ENCODE measurements around the gene IGSF23. TPM values are rescaled to one million over a fixed set of nuclear protein-coding genes. Genes with fewer than 3 reads are reported as not detected.
"Not testable (repeated sequence)": the region's sequence is repeated elsewhere in the genome, so short reads cannot be mapped to it uniquely, and the experiment has no call there.

Gene IGSF23
- total RNA-seq, 2 experiments from 2014 or later: not detected

DNA sequence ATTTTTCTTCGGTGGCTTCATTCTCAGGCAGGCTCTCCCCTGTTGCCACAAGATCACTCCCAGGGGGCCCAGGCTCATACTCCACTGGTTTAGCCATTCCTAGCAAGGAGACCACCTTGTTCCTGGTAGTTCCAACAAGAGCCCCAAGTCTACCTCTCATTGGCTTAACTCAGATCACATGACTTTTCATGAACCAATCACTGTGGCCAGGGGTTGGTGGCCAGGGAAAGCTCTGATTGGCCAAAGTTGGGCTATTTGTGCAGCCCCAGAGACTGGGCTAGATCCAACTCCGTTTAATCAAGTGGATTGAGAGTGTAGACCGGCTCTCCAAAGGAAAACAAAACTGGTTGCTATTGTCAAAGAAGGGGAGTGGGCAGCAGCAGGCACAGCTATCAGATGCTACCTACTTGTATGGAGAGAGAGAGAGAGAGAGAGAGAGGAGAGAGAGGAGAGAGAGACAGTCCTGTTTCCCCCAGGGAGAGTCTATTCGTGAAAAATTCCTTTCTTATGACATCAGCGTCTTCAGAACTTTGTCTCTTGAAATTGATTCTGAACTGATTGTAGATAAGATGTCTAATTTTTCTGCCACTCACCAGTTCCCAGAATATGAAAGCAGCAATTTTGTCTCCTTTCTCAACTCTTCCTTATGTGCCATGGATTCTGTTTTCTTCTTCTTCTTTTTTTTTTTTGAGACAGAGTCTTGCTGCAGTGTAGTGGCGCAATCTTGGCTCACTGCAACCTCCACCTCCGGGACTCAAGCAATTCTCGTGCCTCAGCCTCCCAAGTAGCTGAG, 63.9 kb downstream of the IGSF23 start:
- no peaks in the 10 kb centered on the region for H3K4me1 Mint-ChIP-seq
- CTCF ChIA-PET: no interaction called here
- H3K36me3 Mint-ChIP-seq: no peaks in the 10 kb centered on the region
- no peak overlapping the region for H3K27ac Mint-ChIP-seq
- no peaks in the 10 kb centered on the region for H3K9me3 Mint-ChIP-seq (ENCODE audit: low read depth)
- DNase-seq (no peak), ATAC-seq (no peak)
- H3K4me3 Mint-ChIP-seq: no peak overlapping the region
- peaks cover 2% of the 10 kb centered on the region for H3K27me3 Mint-ChIP-seq

DNA sequence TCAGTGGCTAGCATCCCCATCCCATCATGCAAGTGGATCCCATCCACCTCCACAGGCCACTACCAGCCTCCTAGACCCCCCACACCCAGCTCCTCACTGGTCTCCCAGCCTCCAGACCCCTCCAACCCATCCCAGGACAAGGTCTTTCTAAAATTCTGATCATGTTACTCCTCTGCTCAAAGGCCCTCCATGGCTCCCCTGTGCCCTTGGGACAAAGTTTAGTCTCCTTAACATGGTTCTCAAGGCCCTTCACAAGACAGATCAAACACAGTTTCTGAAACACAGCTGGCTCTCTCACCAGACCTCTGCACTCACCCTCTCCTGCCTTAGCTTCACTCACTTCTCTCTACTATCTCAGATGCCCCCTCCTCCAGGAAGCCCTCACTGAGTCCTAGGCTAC, 67.2 kb downstream of the IGSF23 start:
- H3K4me3 Mint-ChIP-seq: no peak overlapping the region
- no peaks in the 10 kb centered on the region for H3K9me3 Mint-ChIP-seq (ENCODE audit: low read depth)
- CTCF ChIA-PET: interaction anchor here (1.8 kb wide), 1 partner anchor 9 kb away, joined by 8 read pairs; no protein-coding TSS in a partner anchor

GRCh38 chr19:44681992-44682790, 68.8 kb downstream of the IGSF23 start:
- no peak overlapping the region for H3K4me3 Mint-ChIP-seq
- DNase-seq (no peak), ATAC-seq (no peak)
- H3K4me1 Mint-ChIP-seq: peaks cover 5% of the 10 kb centered on the region
- CTCF ChIA-PET: interaction anchor here (0.6 to 1.8 kb wide), 3 partner anchors 14 to 42 kb away, joined by 3 to 5 read pairs (median 4); no protein-coding TSS in a partner anchor
- H3K36me3 Mint-ChIP-seq: no peaks in the 10 kb centered on the region
- H3K9me3 Mint-ChIP-seq (ENCODE audit: low read depth): no peaks in the 10 kb centered on the region
- peaks cover 24% of the 10 kb centered on the region for H3K27me3 Mint-ChIP-seq
- no peak overlapping the region for H3K27ac Mint-ChIP-seq

More for the DNA sequence above, 67.2 kb downstream of the IGSF23 start:
- peaks cover 5% of the 10 kb centered on the region for H3K4me1 Mint-ChIP-seq
- ATAC-seq (no peak), DNase-seq (no peak)
- H3K27me3 Mint-ChIP-seq: peaks cover 17% of the 10 kb centered on the region
- H3K36me3 Mint-ChIP-seq: no peaks in the 10 kb centered on the region
- no peak overlapping the region for H3K27ac Mint-ChIP-seq

- peaks cover 5% of the 10 kb centered on the region for H3K4me1 Mint-ChIP-seq
- no peak for DNase-seq
- CTCF ChIA-PET: interaction anchor here (1.5 to 1.8 kb wide), 2 partner anchors 28 to 41 kb away, joined by 3 to 5 read pairs; no protein-coding TSS in a partner anchor
- no peak overlapping the region for H3K4me3 Mint-ChIP-seq
- peak overlapping the region; percentile 13 for H3K27ac Mint-ChIP-seq
- peaks cover 28% of the 10 kb centered on the region for H3K27me3 Mint-ChIP-seq
- H3K9me3 Mint-ChIP-seq (ENCODE audit: low read depth): no peaks in the 10 kb centered on the region
- no peaks in the 10 kb centered on the region for H3K36me3 Mint-ChIP-seq
- no peak for ATAC-seq
These were observed 69.4 kb downstream of the IGSF23 start for GRCh38 chr19:44682807-44683206.

DNA sequence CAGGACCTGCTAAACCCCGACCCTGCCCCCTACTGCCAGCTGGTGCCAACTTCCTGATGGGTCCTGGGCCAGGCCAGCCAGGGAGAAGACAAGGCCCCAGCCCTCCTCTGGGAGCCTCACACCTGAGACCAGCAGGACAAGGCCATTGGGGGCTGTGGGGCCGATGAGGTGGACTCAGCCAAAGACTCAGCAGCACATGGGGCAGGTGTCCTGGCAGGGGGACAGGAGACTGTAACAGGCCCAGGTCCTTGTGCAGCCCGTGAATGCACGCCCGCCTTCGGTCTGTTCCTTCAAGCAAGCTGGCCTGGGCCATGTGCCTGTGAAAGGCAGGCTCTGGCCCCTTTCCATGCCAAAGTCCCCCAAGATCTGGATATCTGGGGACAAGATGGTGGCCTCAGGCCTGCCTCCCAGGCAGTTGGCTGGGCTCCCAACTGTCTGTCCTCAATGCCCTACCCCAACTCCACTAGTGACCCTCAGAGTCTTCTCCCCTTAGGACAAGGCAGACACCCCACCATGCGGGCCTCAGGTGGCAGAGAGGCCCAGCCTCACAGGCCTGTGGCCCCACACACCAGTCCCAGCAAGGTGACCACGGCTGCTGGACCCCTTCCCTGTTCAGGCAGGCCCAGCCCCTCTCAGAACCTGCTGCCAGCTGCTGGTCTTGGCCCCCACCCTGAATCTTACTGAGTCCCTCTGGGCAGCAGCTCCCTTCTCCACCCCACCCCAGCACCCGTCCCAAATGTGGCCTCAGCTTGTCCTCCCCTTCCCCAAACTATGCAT, 70.3 kb downstream of the IGSF23 start:
- DNase-seq: no peak
- no peaks in the 10 kb centered on the region for H3K36me3 Mint-ChIP-seq
- no peaks in the 10 kb centered on the region for H3K9me3 Mint-ChIP-seq (ENCODE audit: low read depth)
- no peak for ATAC-seq
- no peak overlapping the region for H3K4me3 Mint-ChIP-seq
- CTCF ChIA-PET: no interaction called here
- no peak overlapping the region for H3K27ac Mint-ChIP-seq
- H3K27me3 Mint-ChIP-seq: peaks cover 33% of the 10 kb centered on the region
- H3K4me1 Mint-ChIP-seq: peaks cover 5% of the 10 kb centered on the region

DNA sequence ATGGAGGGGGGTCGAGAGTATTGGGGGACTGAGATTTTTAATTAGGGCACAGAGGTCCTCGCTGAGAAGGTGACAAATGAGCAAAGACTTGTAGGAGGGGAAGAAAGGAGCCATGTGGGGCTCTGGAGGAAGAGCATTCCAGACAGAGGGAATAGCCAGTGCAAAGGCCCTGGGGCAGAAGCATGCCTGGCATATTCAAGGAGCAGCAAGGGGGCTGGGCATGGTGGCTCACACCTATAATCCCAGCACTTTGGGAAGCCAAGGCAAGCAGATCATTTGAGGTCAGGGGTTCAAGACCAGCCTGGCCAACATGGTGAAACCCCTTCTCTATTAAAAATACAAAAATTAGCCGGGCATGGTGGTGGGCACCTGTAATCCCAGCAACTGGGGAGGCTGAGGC, 71.0 kb downstream of the IGSF23 start:
- H3K27ac Mint-ChIP-seq, H3K4me3 Mint-ChIP-seq, CTCF ChIA-PET: not testable (repeated sequence)

DNA sequence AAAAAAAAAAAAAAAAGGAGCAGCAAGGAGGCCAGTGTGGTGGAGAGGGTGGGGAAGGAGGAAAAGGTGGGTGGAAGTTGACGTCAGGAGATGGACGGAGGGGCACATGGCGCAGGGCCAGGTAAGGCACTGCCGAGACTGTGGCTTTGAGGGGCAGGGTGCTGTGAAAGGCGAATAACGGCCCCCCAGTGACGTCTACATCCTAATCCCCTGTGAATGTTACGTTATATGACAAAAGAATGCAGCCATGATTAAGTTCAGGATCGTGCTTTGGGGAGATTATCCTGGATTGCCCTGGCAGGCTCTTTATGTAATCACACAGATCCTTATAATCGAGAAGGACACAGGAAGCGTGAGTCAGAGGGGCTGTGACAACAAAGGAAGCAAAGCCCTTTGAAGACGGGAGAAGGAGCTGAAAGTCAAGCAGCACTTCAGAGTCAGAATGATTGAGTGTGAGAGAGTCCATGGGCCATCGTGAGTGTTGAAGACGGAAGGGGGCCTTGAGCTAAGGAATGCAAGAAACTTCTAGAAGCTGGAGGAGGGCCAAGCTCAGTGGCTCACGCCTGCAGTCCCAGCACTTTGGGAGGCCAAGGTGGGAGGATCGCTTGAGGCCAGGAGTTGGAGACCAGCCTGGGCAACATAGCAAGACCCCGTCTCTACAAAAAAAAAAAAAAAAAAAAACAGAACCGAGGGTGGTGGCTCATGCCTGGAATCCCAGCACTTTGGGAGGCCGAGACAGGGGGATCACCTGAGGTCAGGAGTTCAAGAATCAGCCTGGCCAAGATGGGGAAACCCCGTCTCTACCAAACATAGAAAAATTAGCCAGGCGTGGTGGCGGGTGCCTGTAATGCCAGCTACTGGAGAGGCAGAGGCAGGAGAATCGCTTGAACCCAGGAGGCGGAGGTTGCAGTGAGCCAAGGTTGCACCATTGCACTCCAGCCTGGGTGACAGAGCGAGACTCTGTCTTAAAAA, 71.8 kb downstream of the IGSF23 start:
- no peak overlapping the region for H3K27ac Mint-ChIP-seq
- no peak overlapping the region for H3K4me3 Mint-ChIP-seq
- no peaks in the 10 kb centered on the region for H3K36me3 Mint-ChIP-seq
- DNase-seq (no peak), ATAC-seq (no peak)
- H3K4me1 Mint-ChIP-seq: peaks cover 14% of the 10 kb centered on the region
- H3K9me3 Mint-ChIP-seq (ENCODE audit: low read depth): no peaks in the 10 kb centered on the region
- H3K27me3 Mint-ChIP-seq: peaks cover 35% of the 10 kb centered on the region
- CTCF ChIA-PET: interaction anchor here (0.7 to 1.4 kb wide), 5 partner anchors 39 to 360 kb away, joined by 3 to 4 read pairs (median 3); no protein-coding TSS in a partner anchor

More for the DNA sequence above, 71.0 kb downstream of the IGSF23 start:
- ATAC-seq; H3K4me1 Mint-ChIP-seq; DNase-seq; H3K36me3 Mint-ChIP-seq; H3K9me3 Mint-ChIP-seq (ENCODE audit: low read depth): not testable (repeated sequence)
- peaks cover 35% of the 10 kb centered on the region for H3K27me3 Mint-ChIP-seq

DNA sequence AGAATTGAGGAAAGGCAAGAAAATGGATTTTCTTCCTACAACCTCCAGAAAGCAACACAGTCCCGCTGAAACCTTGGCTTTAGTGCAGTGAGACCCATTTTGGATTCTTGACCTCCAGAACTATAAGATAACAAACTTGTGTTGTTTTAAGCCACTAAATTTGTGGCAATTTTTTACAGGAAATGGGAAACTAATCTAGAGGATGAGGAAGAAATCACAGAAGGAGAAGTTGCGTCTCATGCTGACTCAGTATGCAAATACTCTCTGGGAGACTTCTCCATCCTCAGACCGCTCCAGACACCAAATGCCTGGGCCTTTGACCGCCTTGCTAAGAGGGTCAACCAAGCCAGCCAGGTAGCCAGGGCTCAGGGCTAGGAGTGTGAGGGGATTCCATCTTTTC, 72.5 kb downstream of the IGSF23 start:
- Mint-ChIP-seq H3K27me3 (peaks cover 35% of the 10 kb centered on the region), H3K36me3 (no peaks in the 10 kb centered on the region), H3K4me1 (peaks cover 14% of the 10 kb centered on the region), H3K27ac (no peak overlapping the region), H3K4me3 (no peak overlapping the region), H3K9me3 (ENCODE audit: low read depth) (no peaks in the 10 kb centered on the region)
- ATAC-seq (no peak), DNase-seq (no peak)
- CTCF ChIA-PET: interaction anchor here (0.9 to 1.4 kb wide), 3 partner anchors 38 to 115 kb away, joined by 3 to 4 read pairs (median 3); no protein-coding TSS in a partner anchor

Small RNAs within 50 kb of the gene (microRNA-seq; reads per million reads assigned to microRNA genes)
- not detected for gene MIR4531

Other genes starting within 250 kb of the IGSF23 start
- gene ZNF285, start 212.0 kb upstream of the IGSF23 start, total RNA-seq: 1 to 10 TPM; 1.2 to 1.3 TPM
- under 1 TPM; 0.41 to 0.61 TPM for gene ZNF229, start 165.1 kb upstream of the IGSF23 start, total RNA-seq
- gene ZNF180, start 113.0 kb upstream of the IGSF23 start, total RNA-seq: 10 to 100 TPM in 1 of 2 experiments, 1 to 10 TPM in 1; 9.1 to 12.7 TPM
- not detected for gene CEACAM20, start 83.9 kb upstream of the IGSF23 start, total RNA-seq
- gene PVR, start 30.3 kb downstream of the IGSF23 start, total RNA-seq: 1 to 10 TPM; 2.4 to 7.8 TPM
- under 1 TPM in 1 of 2 experiments, not detected in 1; 0.63 TPM for gene CEACAM19, start 57.9 kb downstream of the IGSF23 start, total RNA-seq
- gene CEACAM16, start 85.6 kb downstream of the IGSF23 start, total RNA-seq: not detected
- gene BCL3, start 135.1 kb downstream of the IGSF23 start, total RNA-seq: 10 to 100 TPM; 56.3 to 60.3 TPM
- not detected for gene CBLC, start 164.3 kb downstream of the IGSF23 start, total RNA-seq
- not detected for gene BCAM, start 195.5 kb downstream of the IGSF23 start, total RNA-seq
- gene NECTIN2, start 232.7 kb downstream of the IGSF23 start, total RNA-seq: under 1 TPM; 0.49 to 0.67 TPM